K562 (cell line): ENCODE results near the gene GPM6B. TPM values are rescaled to one million over a fixed set of nuclear protein-coding genes. Genes with fewer than 3 reads are reported as not detected.

Source experiments
- ATAC-seq: fragments of 200-7000 bp; cut with Tn5 transposase; 3 replicates; pipeline ENCODE4 v1.9.1; 2020; ENCODE audit warnings: moderate library complexity
- BruUV-seq: library from RNA; stranded (reverse); fragments of 400-500 nt; replicated peaks from 2 replicates; lab custom pipeline; 2021; lab: Mats Ljungman, UMichigan
- CTCF ChIA-PET: fragments of 300-600 bp; formaldehyde crosslinking; extraction: SDS; loops from one replicate; lab custom pipeline; 2021; ENCODE audit warnings: low intra/inter-chr PET ratio; lab: Yijun Ruan, JAX
- POLR2A ChIA-PET: fragments of 300-600, 350-650 bp; sonication (Branson Sonifier 250); formaldehyde crosslinking; extraction: SDS; loops from one replicate; lab custom pipeline; 2021; ENCODE audit warnings: antibody characterized with exemption, inconsistent platforms; lab: Yijun Ruan, JAX
- DNase-seq, 4 experiments: peaks; one replicate each; pipeline versions ENCODE4 v3.0.0 to v3.0.0-alpha.2; 2011 to 2018; ENCODE audit warnings: low spot score in 3 of 4, mixed read lengths in 3 of 4; ENCODE audit errors: extremely low read depth in 1 of 4
- FAIRE-seq: peaks from 2 replicates; lab custom pipeline; 2011; peaks lifted over from hg19 to GRCh38; lab: Jason Lieb, UNC
- H2AFZ ChIP-seq: 2 replicates; pipeline ENCODE4 v1.6.0; 2011; ENCODE audit warnings: low read depth, low read length, control low read depth, inconsistent platforms
- H3K27ac ChIP-seq: fragments of 200-600 bp; 3 replicates; pipeline ENCODE4 v1.8.0; 2011; ENCODE audit warnings: low read depth, mild to moderate bottlenecking, control low read depth, inconsistent platforms, low read length, moderate library complexity, mixed read lengths; ENCODE audit errors: extremely low read depth
- H3K27me3 ChIP-seq, 2 experiments: fragments of 300-600 bp in 1 of 2; 2 replicates in 1 of 2; 3 replicates in 1 of 2; pipeline versions ENCODE4 v1.6.0 to v1.8.0; 2011; ENCODE audit warnings: inconsistent platforms in 2 of 2, low read length in 2 of 2, mild to moderate bottlenecking in 1 of 2, mixed read lengths in 1 of 2, moderate library complexity in 1 of 2; ENCODE audit not compliant: control insufficient read depth in 2 of 2, insufficient read depth in 2 of 2
- H3K36me3 ChIP-seq: fragments of 300-600 bp; 3 replicates; pipeline ENCODE4 v1.8.0; 2011; ENCODE audit warnings: mild to moderate bottlenecking, low read length, inconsistent platforms; ENCODE audit not compliant: control insufficient read depth, insufficient read depth
- H3K4me1 ChIP-seq, 2 experiments: fragments of 200-600 bp in 1 of 2; replicated peaks in 1 of 2; 2 replicates in 1 of 2; 3 replicates in 1 of 2; pipeline versions ENCODE4 v1.5.1 to v1.8.0; 2011; ENCODE audit warnings: inconsistent platforms in 2 of 2, low read length in 2 of 2, mild to moderate bottlenecking in 1 of 2, mixed read lengths in 1 of 2, moderate library complexity in 1 of 2; ENCODE audit not compliant: control insufficient read depth in 2 of 2, insufficient read depth in 2 of 2
- H3K4me2 ChIP-seq: 2 replicates; pipeline ENCODE4 v1.6.1; 2011; ENCODE audit warnings: low read length, control low read depth, inconsistent platforms, mixed read lengths; ENCODE audit not compliant: insufficient read depth
- H3K4me3 ChIP-seq: fragments of 200-600 bp; sonication (generic), shearing (Covaris generic); 2 replicates; pipeline ENCODE4 v1.5.1; 2016; ENCODE audit warnings: control low read depth, inconsistent platforms
- H3K79me2 ChIP-seq: fragments of 200-600 bp; 3 replicates; pipeline ENCODE4 v1.8.0; 2011; ENCODE audit warnings: low read length, inconsistent platforms; ENCODE audit not compliant: control insufficient read depth, insufficient read depth
- H3K9ac ChIP-seq, 2 experiments: 2 replicates each; pipeline versions ENCODE4 v1.6.0 to v1.6.1; 2011; ENCODE audit warnings: low read depth in 2 of 2, low read length in 2 of 2, control low read depth in 1 of 2, inconsistent platforms in 1 of 2, mild to moderate bottlenecking in 1 of 2, mixed read lengths in 1 of 2; ENCODE audit not compliant: insufficient read depth in 1 of 2
- H3K9me1 ChIP-seq: one replicate; pipeline ENCODE4 v1.6.0; 2011; ENCODE audit warnings: inconsistent platforms, mild to moderate bottlenecking, low read length, moderate library complexity; ENCODE audit not compliant: control insufficient read depth, insufficient read depth
- H3K9me3 ChIP-seq: replicated peaks from 2 replicates; pipeline ENCODE4 v1.5.1; 2011; ENCODE audit warnings: low read depth, low read length, inconsistent platforms; ENCODE audit not compliant: control insufficient read depth, insufficient read depth
- H4K20me1 ChIP-seq: replicated peaks from 2 replicates; pipeline ENCODE4 v1.6.1; 2011; ENCODE audit warnings: low read length, inconsistent platforms, mixed read lengths; ENCODE audit not compliant: control insufficient read depth, insufficient read depth
- CBX2 ChIP-seq: fragments of 200-600 bp; sonication (generic); IDR thresholded peaks from one replicate; pipeline ENCODE4 v1.6.1; 2012; ENCODE audit warnings: mild to moderate bottlenecking, low read length, inconsistent platforms; ENCODE audit not compliant: insufficient read depth, poor library complexity, severe bottlenecking
- L3MBTL2 ChIP-seq: fragments of 450-650 bp; IDR thresholded peaks from 2 replicates; pipeline ENCODE4 v1.6.1; 2016; ENCODE audit warnings: mild to moderate bottlenecking, moderate library complexity
- MCM3 ChIP-seq: fragments of 450-650 bp; IDR thresholded peaks from 2 replicates; pipeline ENCODE4 v1.6.1; 2016
- MYBL2 ChIP-seq, 2 experiments: fragments of 450-650 bp in 1 of 2; sonication (generic) in 1 of 2; formaldehyde crosslinking in 1 of 2; IDR thresholded peaks; 2 replicates each; pipeline versions ENCODE4 v1.6.1 to v1.8.1; 2017 to 2022; ENCODE audit warnings: borderline replicate concordance in 1 of 2, inconsistent platforms in 1 of 2, low read depth in 1 of 2, mild to moderate bottlenecking in 1 of 2, missing genetic modification reagents in 1 of 2, moderate library complexity in 1 of 2
- ZNF124 ChIP-seq: sonication (generic); formaldehyde crosslinking; IDR thresholded peaks from 2 replicates; pipeline ENCODE4 v1.8.1; 2022; ENCODE audit warnings: missing genetic modification reagents
- ZNF699 ChIP-seq: fragments of 250-450 bp; sonication (Bioruptor Pico); IDR thresholded peaks from 2 replicates; pipeline ENCODE4 v1.8.0; 2021; ENCODE audit warnings: mild to moderate bottlenecking, moderate library complexity; ENCODE audit not compliant: insufficient replicate concordance
- ZNF79 ChIP-seq: fragments of 250-450 bp; sonication (Bioruptor Pico); IDR thresholded peaks from 2 replicates; pipeline ENCODE4 v1.4.0; 2020; ENCODE audit warnings: low read depth, mild to moderate bottlenecking, moderate library complexity
- WGBS: fragments of 100-300 bp; shearing (Covaris generic); methylation state at CpG from one replicate; pipeline ENCODE4 v1.1.6; 2016; ENCODE audit warnings: low coverage, mixed read lengths; ENCODE audit not compliant: insufficient coverage; ENCODE audit errors: missing lambda C conversion rate; 5-methylcytosine and 5-hydroxymethylcytosine counted together
- in situ Hi-C: fragments of 300-500 bp; cut with MboI; formaldehyde crosslinking; loops from 4 replicates; pipeline ENCODE4 v1.15.0; 2018; ENCODE audit warnings: inconsistent platforms, mixed read lengths
- intact Hi-C: fragments of 100-400 bp; cut with micrococcal nuclease; formaldehyde crosslinking; loops from 2 replicates; pipeline ENCODE4 v1.14.2; 2022
- polyA plus RNA-seq, 8 experiments: library from polyadenylated mRNA; depleted of rRNA in 4 of 8; stranded (reverse) in 5 of 8; unstranded in 3 of 8; fragments of >200 nt; fragmentation: Nextera tagmentation in 2 of 8; fragmentation: Illumina TruSeq in 1 of 8; extraction: Ambion mirVana in 2 of 8; extraction: Trizol in 1 of 8; gene quantifications; 2 replicates each; pipeline versions ENCODE4 v1.2.1 to v1.2.3, GENCODE V29; 2011 to 2014; ENCODE audit warnings: inconsistent platforms in 1 of 8, missing spikeins in 1 of 8
- total RNA-seq, 7 experiments: library from RNA; depleted of rRNA in 6 of 7; stranded (reverse); fragments of >200 nt in 6 of 7; fragmentation: Illumina TruSeq in 2 of 7; extraction: Trizol in 2 of 7; gene quantifications; 2 replicates each; pipeline versions ENCODE4 v1.2.1 to v1.2.3, GENCODE V29; 2011 to 2021; ENCODE audit warnings: low replicate concordance in 1 of 7
- TF ChIP-seq, protein P1 (sequence below): fragments of 450-650 bp; IDR thresholded peaks from 2 replicates; pipeline ENCODE4 v1.6.1; 2017; ENCODE audit warnings: mild to moderate bottlenecking, moderate library complexity
- TF ChIP-seq, protein P2 (sequence below): IDR thresholded peaks from 2 replicates; pipeline ENCODE4 v1.6.1; 2014; ENCODE audit warnings: antibody characterized with exemption

The GPM6B gene
- total and polyA plus RNA-seq, 9 of the 15 experiments (the other 6 are each of a cell fraction or from before 2014, with no cell fraction given): 0.14 to 0.32 TPM; not detected in 7

DNA sequence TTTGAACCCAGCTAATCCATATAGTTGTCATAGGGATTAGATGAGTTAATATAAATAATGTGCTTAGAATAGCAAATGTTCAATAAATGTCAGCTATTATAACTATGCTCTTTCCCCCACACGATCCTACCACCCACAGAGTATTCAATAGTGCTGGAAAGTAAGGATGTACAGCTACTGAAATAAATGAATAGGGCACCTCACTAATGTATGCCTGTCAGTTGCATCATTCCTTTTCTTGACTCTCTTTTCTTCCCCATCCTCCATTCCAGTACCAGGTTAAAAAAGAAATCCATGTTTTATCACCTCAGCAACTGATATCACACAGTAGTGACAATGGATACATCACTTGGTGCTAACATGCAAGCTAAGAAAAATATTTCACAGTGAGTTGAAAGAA is 42.8 kb upstream of the GPM6B start (continued):
- TF ChIP-seq ZNF79 (CRISPR knock-in tag) (no peak), MCM3 (no peak), ZNF124 (CRISPR knock-in tag) (no peak)
- TF ChIP-seq, protein P1, sequence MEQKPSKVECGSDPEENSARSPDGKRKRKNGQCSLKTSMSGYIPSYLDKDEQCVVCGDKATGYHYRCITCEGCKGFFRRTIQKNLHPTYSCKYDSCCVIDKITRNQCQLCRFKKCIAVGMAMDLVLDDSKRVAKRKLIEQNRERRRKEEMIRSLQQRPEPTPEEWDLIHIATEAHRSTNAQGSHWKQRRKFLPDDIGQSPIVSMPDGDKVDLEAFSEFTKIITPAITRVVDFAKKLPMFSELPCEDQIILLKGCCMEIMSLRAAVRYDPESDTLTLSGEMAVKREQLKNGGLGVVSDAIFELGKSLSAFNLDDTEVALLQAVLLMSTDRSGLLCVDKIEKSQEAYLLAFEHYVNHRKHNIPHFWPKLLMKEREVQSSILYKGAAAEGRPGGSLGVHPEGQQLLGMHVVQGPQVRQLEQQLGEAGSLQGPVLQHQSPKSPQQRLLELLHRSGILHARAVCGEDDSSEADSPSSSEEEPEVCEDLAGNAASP: no peak

DNA sequence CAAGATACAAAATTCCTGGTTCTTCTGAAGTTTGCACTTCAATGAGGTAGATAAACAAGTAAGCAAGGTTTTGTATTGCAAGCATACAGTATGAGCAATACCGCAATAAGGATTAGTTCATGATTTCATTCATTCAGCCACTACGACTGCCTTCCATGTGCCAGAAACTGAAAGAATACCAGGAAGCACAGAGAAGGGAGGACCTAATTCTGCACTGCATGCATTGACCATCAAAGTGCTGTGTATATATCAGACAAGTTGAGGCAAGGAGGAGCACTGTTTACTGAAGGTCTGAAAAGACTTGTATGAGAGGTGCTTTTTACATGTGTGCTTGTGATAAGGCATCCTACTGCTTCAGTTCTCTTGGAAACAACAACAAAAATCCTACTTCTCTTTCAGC is 40.9 kb upstream of the GPM6B start:
- DNase-seq (no peak), ATAC-seq (no peak)
- H3K27me3 ChIP-seq: no peaks in the 10 kb centered on the region; a peak in 1 of 5 replicates
- H3K4me3 ChIP-seq: no peak overlapping the region
- in situ Hi-C loops: no loop called here
- H4K20me1 ChIP-seq: no peaks in the 10 kb centered on the region
- H3K9me1 ChIP-seq: no peaks in the 10 kb centered on the region
- H2AFZ ChIP-seq: no peak overlapping the region
- no peak overlapping the region for H3K27ac ChIP-seq
- H3K4me1 ChIP-seq: no peaks in the 10 kb centered on the region
- no peak overlapping the region for H3K4me2 ChIP-seq
- no peak for TF ChIP-seq ZNF699
- TF ChIP-seq CBX2: no peak
- TF ChIP-seq L3MBTL2: no peak
- no peak for TF ChIP-seq MYBL2 (IDR thresholded peaks at IDR 0.05; ENCODE audit: low read depth)
- no peak for TF ChIP-seq MYBL2 (CRISPR knock-in tag; IDR thresholded peaks at IDR 0.05; ENCODE audit: borderline replicate concordance)
- TF ChIP-seq, protein P2, sequence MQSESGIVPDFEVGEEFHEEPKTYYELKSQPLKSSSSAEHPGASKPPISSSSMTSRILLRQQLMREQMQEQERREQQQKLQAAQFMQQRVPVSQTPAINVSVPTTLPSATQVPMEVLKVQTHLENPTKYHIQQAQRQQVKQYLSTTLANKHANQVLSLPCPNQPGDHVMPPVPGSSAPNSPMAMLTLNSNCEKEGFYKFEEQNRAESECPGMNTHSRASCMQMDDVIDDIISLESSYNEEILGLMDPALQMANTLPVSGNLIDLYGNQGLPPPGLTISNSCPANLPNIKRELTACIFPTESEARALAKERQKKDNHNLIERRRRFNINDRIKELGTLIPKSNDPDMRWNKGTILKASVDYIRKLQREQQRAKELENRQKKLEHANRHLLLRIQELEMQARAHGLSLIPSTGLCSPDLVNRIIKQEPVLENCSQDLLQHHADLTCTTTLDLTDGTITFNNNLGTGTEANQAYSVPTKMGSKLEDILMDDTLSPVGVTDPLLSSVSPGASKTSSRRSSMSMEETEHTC: no peak
- TF ChIP-seq, all 486 proteins: peak for 0
- no peaks in the 10 kb centered on the region for H3K9me3 ChIP-seq
- no TSS peak for BruUV-seq
- WGBS: 5% methylated on average over 2 of the region's 2 CpGs
- no peaks in the 10 kb centered on the region for H3K79me2 ChIP-seq
- FAIRE-seq: no peak
- intact Hi-C loops: no loop called here
- H3K9ac ChIP-seq: no peak overlapping the region
- ChIA-PET CTCF (no interaction called here), POLR2A (no interaction called here)
- H3K36me3 ChIP-seq: no peaks in the 10 kb centered on the region
